A673 (cell line): Measurements from ENCODE around the gene SACS. TPM values are rescaled to one million over a fixed set of nuclear protein-coding genes. Genes with fewer than 3 reads are reported as not detected.
"Not testable (repeated sequence)": the region's sequence is repeated elsewhere in the genome, so short reads cannot be mapped to it uniquely, and the experiment has no call there.

Experiments used
- BruUV-seq: library from RNA; stranded (reverse); fragments of 400-500 nt; replicated peaks from 2 replicates; lab custom pipeline; 2021; lab: Mats Ljungman, UMichigan
- CTCF ChIA-PET: fragments of 300-600 bp; sonication (Branson Sonifier 250); formaldehyde crosslinking; loops from one replicate; lab custom pipeline; 2022; ENCODE audit warnings: antibody characterized with exemption; lab: Charles Lee
- POLR2A ChIA-PET: fragments of 300-600 bp; sonication (Branson Sonifier 250); formaldehyde crosslinking; loops from one replicate; lab custom pipeline; 2022; ENCODE audit warnings: antibody characterized with exemption; ENCODE audit not compliant: low non-redundant PET; lab: Charles Lee
- DNase-seq: peaks from one replicate; pipeline ENCODE4 v3.0.0-alpha.2; 2015; ENCODE audit warnings: low spot score
- H3K27ac ChIP-seq: fragments of 200-600 bp; sonication (generic); 2 replicates; pipeline ENCODE4 v1.5.1; 2016; ENCODE audit warnings: mixed run types, low read depth, mild to moderate bottlenecking, mixed read lengths, antibody characterized with exemption, low read length; ENCODE audit not compliant: poor library complexity, severe bottlenecking
- H3K27me3 ChIP-seq: fragments of 200-600 bp; sonication (generic); replicated peaks from 2 replicates; pipeline ENCODE4 v1.6.1; 2017; ENCODE audit warnings: mixed run types, low read depth, mild to moderate bottlenecking, mixed read lengths, antibody characterized with exemption, low read length; ENCODE audit not compliant: insufficient read depth, poor library complexity
- H3K36me3 ChIP-seq: fragments of 200-600 bp; sonication (generic); 2 replicates; pipeline ENCODE4 v1.6.1; 2016; ENCODE audit warnings: mixed run types, mild to moderate bottlenecking, mixed read lengths, antibody characterized with exemption, low read length; ENCODE audit not compliant: insufficient read depth, poor library complexity, severe bottlenecking
- H3K4me1 ChIP-seq: fragments of 200-600 bp; sonication (generic); 2 replicates; pipeline ENCODE4 v1.6.1; 2017; ENCODE audit warnings: mixed run types, mild to moderate bottlenecking, mixed read lengths, antibody characterized with exemption, low read length; ENCODE audit not compliant: insufficient read depth, poor library complexity, severe bottlenecking
- H3K4me3 ChIP-seq: fragments of 200-600 bp; sonication (generic); 2 replicates; pipeline ENCODE4 v1.5.1; 2016; ENCODE audit warnings: low read depth, mixed run types, mild to moderate bottlenecking, mixed read lengths, low read length; ENCODE audit not compliant: poor library complexity, severe bottlenecking
- H3K9me3 ChIP-seq: fragments of 200-600 bp; sonication (generic); 2 replicates; pipeline ENCODE4 v1.6.1; 2016; ENCODE audit warnings: mixed run types, low read depth, mild to moderate bottlenecking, mixed read lengths, antibody characterized with exemption, low read length; ENCODE audit not compliant: poor library complexity, severe bottlenecking
- CTCF ChIP-seq: fragments of 300-800, 200-600 bp; sonication (generic); conservative IDR thresholded peaks from 2 replicates; pipeline ENCODE4 v1.5.1; 2017; ENCODE audit warnings: low read depth, mild to moderate bottlenecking, antibody characterized with exemption, low read length, moderate library complexity, mixed read lengths
- EZH2 ChIP-seq: fragments of 200-600 bp; sonication (generic); IDR thresholded peaks from 2 replicates; pipeline ENCODE4 v1.6.1; 2017; ENCODE audit warnings: borderline replicate concordance, low read depth, mild to moderate bottlenecking, mixed read lengths, antibody characterized with exemption, low read length; ENCODE audit not compliant: poor library complexity, severe bottlenecking
- intact Hi-C: fragments of 100-400 bp; cut with micrococcal nuclease; formaldehyde crosslinking; loops from one replicate; pipeline ENCODE4 v1.10.0; 2022; ENCODE audit not compliant: unreplicated experiment
- total RNA-seq: library from RNA; stranded (reverse); gene quantifications from 2 replicates; pipeline ENCODE4 v1.2.3, GENCODE V29; 2021

SACS gene
- total RNA-seq, 1 experiment from 2014 or later: 35.9 TPM

GRCh38 chr13:23408026-23408425 lies 25.5 kb downstream of the SACS start:
- POLR2A ChIA-PET: interaction anchor here (0.6 kb wide), 1 partner anchor 18 kb away, joined by 4 read pairs; no protein-coding TSS in a partner anchor
- no peak overlapping the region for H3K27ac ChIP-seq
- DNase-seq: no peak
- TF ChIP-seq EZH2: no peak
- TF ChIP-seq CTCF: no peak
- BruUV-seq: no TSS peak
- CTCF ChIA-PET: no interaction called here
- H3K9me3 ChIP-seq: no peaks in the 10 kb centered on the region
- intact Hi-C loops: no loop called here
- no peaks in the 10 kb centered on the region for H3K4me1 ChIP-seq
- H3K4me3 ChIP-seq: no peak overlapping the region
- H3K36me3 ChIP-seq: no peaks in the 10 kb centered on the region
- no peaks in the 10 kb centered on the region for H3K27me3 ChIP-seq

DNA sequence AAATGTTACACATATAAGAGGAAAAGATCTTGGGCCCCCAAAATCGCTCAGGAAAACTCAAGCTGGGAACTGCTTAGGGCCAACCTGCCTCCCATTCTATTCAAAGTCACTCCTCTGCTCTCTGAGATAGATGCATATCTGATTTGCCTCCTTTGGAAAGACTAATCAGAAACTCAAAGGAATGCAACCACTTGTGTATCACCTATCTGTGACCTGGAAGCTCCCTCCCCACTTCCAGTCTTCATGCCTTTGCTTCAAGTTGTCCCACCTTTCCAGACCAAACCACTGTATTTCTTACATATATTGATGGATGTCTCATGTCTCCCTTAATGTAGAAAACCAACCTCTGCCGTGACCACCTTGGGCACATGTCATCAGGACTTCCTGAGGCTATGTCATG lies 32.3 kb downstream of the SACS start:
- H3K27me3 ChIP-seq, H3K36me3 ChIP-seq, H3K27ac ChIP-seq, BruUV-seq, intact Hi-C loops, H3K4me3 ChIP-seq, H3K4me1 ChIP-seq, DNase-seq, CTCF ChIA-PET, POLR2A ChIA-PET, H3K9me3 ChIP-seq: not testable (repeated sequence)

- no peaks in the 10 kb centered on the region for H3K36me3 ChIP-seq
- ChIA-PET POLR2A (no interaction called here), CTCF (no interaction called here)
- no peak for TF ChIP-seq EZH2
- TF ChIP-seq CTCF: no peak
- intact Hi-C loops: no loop called here
- H3K27me3 ChIP-seq: no peaks in the 10 kb centered on the region
- no peak overlapping the region for H3K27ac ChIP-seq
- no peak overlapping the region for H3K4me3 ChIP-seq
- H3K9me3 ChIP-seq: no peaks in the 10 kb centered on the region
- BruUV-seq: no TSS peak
- no peaks in the 10 kb centered on the region for H3K4me1 ChIP-seq
- DNase-seq: no peak
These were observed 34.2 kb downstream of the SACS start for GRCh38 chr13:23399347-23399746.

- Histone ChIP-seq H3K36me3 (no peaks in the 10 kb centered on the region), H3K4me3 (no peak overlapping the region), H3K9me3 (no peaks in the 10 kb centered on the region), H3K27ac (no peak overlapping the region), H3K27me3 (no peaks in the 10 kb centered on the region), H3K4me1 (no peaks in the 10 kb centered on the region)
- BruUV-seq: no TSS peak
- CTCF ChIA-PET: no interaction called here
- intact Hi-C loops: no loop called here
- TF ChIP-seq CTCF (no peak), EZH2 (no peak)
- no peak for DNase-seq
- POLR2A ChIA-PET: no interaction called here
These were observed 38.7 kb downstream of the SACS start for GRCh38 chr13:23394821-23395220.
